NT2/D1 (cell line): Measurements from ENCODE around the gene CINP.

Source experiments
- SUZ12 ChIP-seq: IDR thresholded peaks from 2 replicates; pipeline ENCODE4 v1.6.1; 2011; ENCODE audit not compliant: insufficient read length, insufficient read depth; ENCODE audit errors: extremely low read depth
- YY1 ChIP-seq: IDR thresholded peaks from 2 replicates; pipeline ENCODE4 v1.6.1; 2011; ENCODE audit not compliant: insufficient read length, insufficient read depth
- ZNF274 ChIP-seq: IDR thresholded peaks from 2 replicates; pipeline ENCODE4 v1.6.1; 2011; ENCODE audit warnings: mild to moderate bottlenecking, low read depth, low read length

GRCh38 chr14:102316338-102316742 lies 46.4 kb downstream of the CINP start:
- TF ChIP-seq SUZ12 (no peak), YY1 (no peak), ZNF274 (no peak)
